T1000 (cell line): ENCODE data around the gene ANTXRL.
"Not testable (repeated sequence)": the region's sequence is repeated elsewhere in the genome, so short reads cannot be mapped to it uniquely, and the experiment has no call there.

Source experiments
- DNase-seq: peaks from one replicate; lab custom pipeline; 2025; ENCODE audit warnings: mixed read lengths; lab: John Stamatoyannopoulos, UW

Gene ANTXRL

GRCh38 chr10:46286991-46287693 lies at the start of gene ANTXRL:
Gene ANTXRL, plus strand, starts transcription at chr10:46286997. Its CDS starts 266 bp downstream, at chr10:46287263.
- DNase-seq: no peak

- DNase-seq: no peak
These were observed 48.8 kb upstream of the ANTXRL start for GRCh38 chr10:46237815-46238510.

- DNase-seq: no peak
These were observed 47.5 kb upstream of the ANTXRL start for GRCh38 chr10:46239247-46239646.

- no peak for DNase-seq
These were observed 46.7 kb upstream of the ANTXRL start for GRCh38 chr10:46239993-46240683.

- no peak for DNase-seq
These were observed 45.9 kb upstream of the ANTXRL start for GRCh38 chr10:46240684-46241565.

- no peak for DNase-seq
These were observed 41.4 kb upstream of the ANTXRL start for GRCh38 chr10:46245381-46245900.

- DNase-seq: not testable (repeated sequence)
These were observed 40.2 kb upstream of the ANTXRL start for GRCh38 chr10:46246400-46247180.

- no peak for DNase-seq
These were observed 39.7 kb upstream of the ANTXRL start for GRCh38 chr10:46247181-46247475.

- no peak for DNase-seq
These were observed 38.8 kb upstream of the ANTXRL start for GRCh38 chr10:46247808-46248569.

- DNase-seq: no peak
These were observed 38.1 kb upstream of the ANTXRL start for GRCh38 chr10:46248651-46249146.

GRCh38 chr10:46249617-46250344 lies 37.0 kb upstream of the ANTXRL start:
- not testable (repeated sequence) for DNase-seq

- no peak for DNase-seq
These were observed 36.3 kb upstream of the ANTXRL start for GRCh38 chr10:46250481-46250880.

- DNase-seq: no peak
These were observed 35.6 kb upstream of the ANTXRL start for GRCh38 chr10:46250898-46251856.

- DNase-seq: no peak
These were observed 34.6 kb upstream of the ANTXRL start for GRCh38 chr10:46251857-46252847.

- DNase-seq: no peak
These were observed 33.5 kb upstream of the ANTXRL start for GRCh38 chr10:46253076-46254006.

GRCh38 chr10:46254007-46254383 lies 32.8 kb upstream of the ANTXRL start:
- no peak for DNase-seq
